Activated CD4-positive, alpha-beta T cell treated with anti-CD3 and anti-CD28 coated beads for 36 hours (primary cell): ENCODE data around the gene CMTM5. TPM values are rescaled to one million over a fixed set of nuclear protein-coding genes. Genes with fewer than 3 reads are reported as not detected.
A peak's percentile ranks its signal among the peaks of the same experiment; 100 is the strongest.
"Not testable (repeated sequence)": the region's sequence is repeated elsewhere in the genome, so short reads cannot be mapped to it uniquely, and the experiment has no call there.

ENCODE experiments used
- ATAC-seq: fragments of 200-7000 bp; cut with Tn5 transposase; one replicate; pipeline ENCODE4 v1.10.0; 2021; ENCODE audit warnings: mild to moderate bottlenecking, moderate library complexity
- CTCF ChIA-PET: fragments of 350-600 bp; sonication (Branson Sonifier 250); formaldehyde crosslinking; loops from one replicate; lab custom pipeline; 2021; ENCODE audit warnings: antibody characterized with exemption; lab: Charles Lee
- POLR2A ChIA-PET: fragments of 350-600 bp; sonication (Branson Sonifier 250); formaldehyde crosslinking; loops from one replicate; lab custom pipeline; 2021; ENCODE audit warnings: antibody characterized with exemption, inconsistent platforms; lab: Charles Lee
- DNase-seq: peaks from one replicate; pipeline ENCODE4 v3.0.0-alpha.2; 2020
- H3K27ac Mint-ChIP-seq: one replicate; pipeline ENCODE4 v1.8.0; 2021; ENCODE audit warnings: mixed read lengths
- H3K27me3 Mint-ChIP-seq: one replicate; pipeline ENCODE4 v1.8.0; 2021; ENCODE audit warnings: mixed read lengths
- H3K36me3 Mint-ChIP-seq: one replicate; pipeline ENCODE4 v1.8.0; 2021; ENCODE audit warnings: low read depth, mixed read lengths
- H3K4me1 Mint-ChIP-seq: one replicate; pipeline ENCODE4 v1.8.0; 2021; ENCODE audit warnings: mixed read lengths
- H3K4me3 Mint-ChIP-seq: one replicate; pipeline ENCODE4 v1.8.0; 2021; ENCODE audit warnings: mild to moderate bottlenecking, moderate library complexity, mixed read lengths
- H3K9me3 Mint-ChIP-seq: one replicate; pipeline ENCODE4 v1.8.0; 2021; ENCODE audit warnings: low read depth, mixed read lengths
- intact Hi-C, 2 experiments: fragments of 100-400 bp; cut with DNase I in 1 of 2; cut with micrococcal nuclease in 1 of 2; formaldehyde crosslinking; loops; one replicate each; pipeline versions ENCODE4 v1.14.2 to v1.15.1; 2022 to 2024; cut with DNase I, micrococcal nuclease
- total RNA-seq, 2 experiments: library from RNA; stranded (reverse); gene quantifications; one replicate each; pipeline ENCODE4 v1.2.3, GENCODE V29; 2021

Gene CMTM5
- total RNA-seq, 2 experiments from 2014 or later = not detected

- no peaks in the 10 kb centered on the region for H3K27me3 Mint-ChIP-seq
- ATAC-seq = no peak
- H3K4me3 Mint-ChIP-seq = no peak overlapping the region
- DNase-seq = no peak
- ChIA-PET POLR2A (no interaction called here), CTCF (interaction anchor here (0.5 kb wide), 1 partner anchor 663 kb away, joined by 3 read pairs; no protein-coding TSS in a partner anchor)
- no peaks in the 10 kb centered on the region for H3K9me3 Mint-ChIP-seq
- no peaks in the 10 kb centered on the region for H3K36me3 Mint-ChIP-seq
- no peaks in the 10 kb centered on the region for H3K4me1 Mint-ChIP-seq
- intact Hi-C loops = no loop called here
- H3K27ac Mint-ChIP-seq = no peak overlapping the region
Measured at GRCh38 chr14:23409966-23410635, 33.3 kb downstream of the CMTM5 start.

- H3K4me3 Mint-ChIP-seq = no peak overlapping the region
- no peak overlapping the region for H3K27ac Mint-ChIP-seq
- ChIA-PET CTCF (interaction anchor here (0.5 kb wide), 1 partner anchor 227 kb away, joined by 3 read pairs; no protein-coding TSS in a partner anchor), POLR2A (no interaction called here)
- ATAC-seq (no peak), DNase-seq (no peak)
- intact Hi-C loops = no loop called here
- no peaks in the 10 kb centered on the region for H3K4me1 Mint-ChIP-seq
- H3K9me3 Mint-ChIP-seq = no peaks in the 10 kb centered on the region
- no peaks in the 10 kb centered on the region for H3K27me3 Mint-ChIP-seq
- no peaks in the 10 kb centered on the region for H3K36me3 Mint-ChIP-seq
Measured at GRCh38 chr14:23411563-23412525, 35.0 kb downstream of the CMTM5 start.

GRCh38 chr14:23413681-23414080 is 36.8 kb downstream of the CMTM5 start:
- Mint-ChIP-seq H3K9me3 (no peaks in the 10 kb centered on the region), H3K27ac (no peak overlapping the region), H3K36me3 (no peaks in the 10 kb centered on the region), H3K4me1 (no peaks in the 10 kb centered on the region), H3K4me3 (no peak overlapping the region), H3K27me3 (peaks cover 2% of the 10 kb centered on the region)
- CTCF ChIA-PET = interaction anchor here (0.7 to 1.4 kb wide), 2 partner anchors 20 to 33 kb away, joined by 3 to 5 read pairs; no protein-coding TSS in a partner anchor
- intact Hi-C loops = no loop called here
- POLR2A ChIA-PET = no interaction called here
- DNase-seq = no peak
- no peak for ATAC-seq

DNA sequence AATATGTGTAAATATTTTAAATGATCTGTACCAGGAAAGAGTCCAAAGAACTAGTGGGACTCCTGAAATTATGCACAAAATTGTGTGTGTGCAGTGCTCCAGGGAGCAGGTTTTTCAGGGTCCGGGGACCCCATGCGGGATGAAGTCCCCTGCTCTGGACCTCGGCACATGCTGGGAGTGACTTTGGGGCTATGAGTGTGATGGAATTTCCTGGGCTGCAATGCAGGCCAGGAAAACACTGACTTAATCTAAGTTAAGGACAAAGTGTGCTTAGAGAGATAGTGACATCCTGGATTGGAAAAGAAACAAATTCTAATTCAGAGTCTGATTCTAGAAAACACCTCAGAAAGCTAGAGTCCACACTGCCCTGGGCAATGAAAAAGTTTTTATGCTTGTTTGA is 37.4 kb downstream of the CMTM5 start:
- Mint-ChIP-seq H3K9me3 (no peaks in the 10 kb centered on the region), H3K36me3 (no peaks in the 10 kb centered on the region), H3K27ac (no peak overlapping the region), H3K27me3 (peaks cover 2% of the 10 kb centered on the region), H3K4me1 (no peaks in the 10 kb centered on the region), H3K4me3 (no peak overlapping the region)
- intact Hi-C loops = no loop called here
- ChIA-PET POLR2A (no interaction called here), CTCF (interaction anchor here (0.6 to 1.4 kb wide), 2 partner anchors 14 to 34 kb away, joined by 3 to 4 read pairs; no protein-coding TSS in a partner anchor)
- no peak for DNase-seq
- no peak for ATAC-seq

DNA sequence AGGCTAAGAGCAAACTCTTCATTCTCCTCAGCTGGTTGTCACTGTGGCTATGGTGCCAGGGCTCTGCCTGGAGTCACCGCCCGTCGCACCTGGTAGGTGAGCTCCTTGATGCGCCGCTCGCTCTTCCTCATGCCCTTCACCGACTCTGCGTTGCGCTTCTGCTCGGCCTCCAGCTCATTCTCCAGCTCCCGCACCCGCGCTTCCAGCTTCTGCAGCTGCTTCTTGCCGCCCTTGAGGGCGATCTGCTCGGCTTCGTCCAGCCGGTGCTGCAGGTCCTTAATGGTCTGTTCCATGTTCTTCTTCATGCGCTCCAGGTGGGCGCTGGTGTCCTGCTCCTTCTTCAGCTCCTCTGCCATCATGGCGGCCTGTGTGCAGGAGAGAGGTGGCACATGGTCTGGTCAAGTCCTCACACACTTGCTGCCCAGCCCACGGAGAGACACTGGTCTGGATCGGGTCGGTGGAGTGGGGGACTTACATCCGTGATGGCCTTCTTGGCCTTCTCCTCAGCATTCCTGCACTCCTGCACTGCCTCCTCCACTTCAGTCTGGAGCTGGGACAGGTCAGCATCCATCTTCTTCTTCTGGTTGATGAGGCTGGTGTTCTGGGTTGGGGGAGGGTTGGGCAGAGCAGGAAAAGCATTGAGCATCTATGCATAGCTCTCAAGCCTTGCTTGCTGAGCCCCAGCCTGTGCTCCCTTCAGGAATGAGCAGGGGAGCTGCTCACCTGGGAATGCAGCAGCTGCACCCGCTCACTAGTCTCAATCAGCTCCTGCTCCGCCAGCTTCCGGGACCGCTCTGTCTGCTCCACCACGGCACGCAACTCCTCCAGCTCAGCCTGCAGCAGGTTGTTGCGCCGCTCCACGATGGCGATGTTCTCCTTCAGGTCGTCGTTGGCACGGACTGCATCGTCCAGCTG is 38.3 kb downstream of the CMTM5 start:
- Mint-ChIP-seq H3K9me3 (no peaks in the 10 kb centered on the region), H3K36me3 (no peaks in the 10 kb centered on the region), H3K27ac (no peak overlapping the region), H3K4me1 (no peaks in the 10 kb centered on the region), H3K4me3 (no peak overlapping the region), H3K27me3 (peaks cover 2% of the 10 kb centered on the region)
- no peak for DNase-seq
- ATAC-seq = no peak
- POLR2A ChIA-PET = no interaction called here
- CTCF ChIA-PET = interaction anchor here (0.6 to 1.4 kb wide), 3 partner anchors 13 to 93 kb away, joined by 3 to 4 read pairs (median 4); no protein-coding TSS in a partner anchor
- intact Hi-C loops = no loop called here

DNA sequence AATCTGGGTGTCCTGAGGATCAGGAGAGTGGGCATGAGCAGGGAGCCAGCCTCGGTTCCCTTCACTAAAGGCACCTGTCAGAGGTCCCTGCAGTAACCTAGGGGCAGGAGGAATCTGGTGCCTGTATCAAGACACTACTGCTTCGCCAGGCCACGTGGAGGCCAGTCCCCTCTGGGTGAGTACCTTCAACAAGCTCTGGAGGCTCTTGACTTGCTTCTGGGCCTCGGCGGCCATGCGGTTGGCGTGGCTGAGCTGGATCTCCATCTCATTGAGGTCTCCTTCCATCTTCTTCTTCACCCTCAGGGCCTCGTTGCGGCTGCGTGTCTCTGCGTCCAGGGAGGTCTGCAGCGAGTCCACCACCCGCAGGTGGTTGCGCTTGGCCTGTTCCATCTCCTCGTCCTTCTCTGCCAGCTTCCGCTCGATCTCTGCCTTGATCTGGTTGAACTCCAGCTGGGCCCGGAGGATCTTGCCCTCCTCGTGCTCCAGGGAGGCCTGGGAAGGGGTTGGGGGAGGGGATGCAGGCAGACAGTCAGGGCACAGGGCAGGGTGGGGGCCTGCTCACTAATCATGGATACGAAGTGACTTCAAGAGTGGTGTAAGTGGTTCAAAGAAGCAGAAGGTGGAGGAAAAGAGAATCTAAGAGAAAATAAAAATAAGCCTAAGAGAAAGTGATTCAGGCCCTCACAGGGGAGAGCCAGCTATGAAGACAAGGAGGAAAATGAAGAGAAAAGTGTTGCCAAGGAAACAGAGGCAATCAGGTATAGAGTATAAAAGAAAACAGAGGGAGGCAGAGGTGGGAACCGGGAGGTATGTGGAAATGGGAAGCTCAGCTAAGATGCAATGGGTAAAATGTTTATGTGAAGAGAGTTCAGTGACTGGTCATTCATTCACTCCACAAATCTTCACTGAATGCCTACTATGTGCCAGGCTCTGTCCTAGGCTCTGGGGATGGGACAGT is 39.3 kb downstream of the CMTM5 start:
- DNase-seq (no peak), ATAC-seq (no peak)
- CTCF ChIA-PET = no interaction called here
- H3K27me3 Mint-ChIP-seq = peaks cover 2% of the 10 kb centered on the region
- no peaks in the 10 kb centered on the region for H3K9me3 Mint-ChIP-seq
- intact Hi-C loops = no loop called here
- POLR2A ChIA-PET = no interaction called here
- H3K4me3 Mint-ChIP-seq = no peak overlapping the region
- no peaks in the 10 kb centered on the region for H3K36me3 Mint-ChIP-seq
- no peak overlapping the region for H3K27ac Mint-ChIP-seq
- peaks cover 3% of the 10 kb centered on the region for H3K4me1 Mint-ChIP-seq

GRCh38 chr14:23416801-23417200 is 40.0 kb downstream of the CMTM5 start:
- H3K9me3 Mint-ChIP-seq = no peaks in the 10 kb centered on the region
- H3K4me1 Mint-ChIP-seq = peaks cover 8% of the 10 kb centered on the region
- ATAC-seq = no peak
- H3K27ac Mint-ChIP-seq = no peak overlapping the region
- intact Hi-C loops = no loop called here
- no peaks in the 10 kb centered on the region for H3K36me3 Mint-ChIP-seq
- ChIA-PET CTCF (no interaction called here), POLR2A (no interaction called here)
- H3K27me3 Mint-ChIP-seq = peaks cover 2% of the 10 kb centered on the region
- no peak for DNase-seq
- no peak overlapping the region for H3K4me3 Mint-ChIP-seq

- H3K4me3 Mint-ChIP-seq, H3K27me3 Mint-ChIP-seq, H3K36me3 Mint-ChIP-seq, ATAC-seq, intact Hi-C loops, CTCF ChIA-PET, POLR2A ChIA-PET, H3K27ac Mint-ChIP-seq, H3K9me3 Mint-ChIP-seq, DNase-seq: not testable (repeated sequence)
- peaks cover 10% of the 10 kb centered on the region for H3K4me1 Mint-ChIP-seq
Measured at GRCh38 chr14:23417269-23417668, 40.4 kb downstream of the CMTM5 start.

- Mint-ChIP-seq H3K4me1 (peaks cover 10% of the 10 kb centered on the region), H3K27ac (peak overlapping the region; percentile 15), H3K4me3 (no peak overlapping the region), H3K27me3 (peaks cover 2% of the 10 kb centered on the region), H3K9me3 (no peaks in the 10 kb centered on the region), H3K36me3 (no peaks in the 10 kb centered on the region)
- DNase-seq = no peak
- POLR2A ChIA-PET = no interaction called here
- CTCF ChIA-PET = interaction anchor here (0.7 kb wide), 2 partner anchors 91 to 184 kb away, joined by 3 read pairs; no protein-coding TSS in a partner anchor
- intact Hi-C loops = no loop called here
- no peak for ATAC-seq
Measured at GRCh38 chr14:23418021-23418420, 41.2 kb downstream of the CMTM5 start.

GRCh38 chr14:23419646-23420045 is 42.8 kb downstream of the CMTM5 start:
- intact Hi-C loops, POLR2A ChIA-PET, CTCF ChIA-PET, H3K36me3 Mint-ChIP-seq, DNase-seq, H3K27ac Mint-ChIP-seq, H3K27me3 Mint-ChIP-seq, H3K4me3 Mint-ChIP-seq, ATAC-seq, H3K9me3 Mint-ChIP-seq: not testable (repeated sequence)
- peaks cover 10% of the 10 kb centered on the region for H3K4me1 Mint-ChIP-seq
